Measurements from ENCODE around the gene AKAIN1.

- TF ChIP-seq POLR2AphosphoS5 (IDR thresholded peaks at IDR 0.05; ENCODE audit: low read depth, low read length) (no peak), TAF1 (IDR thresholded peaks at IDR 0.05; ENCODE audit: borderline replicate concordance, insufficient read depth, low read length) (no peak), REST (IDR thresholded peaks at IDR 0.05; ENCODE audit: insufficient read depth in 1 of 2, low read depth in 2 of 2, low read length in 2 of 2) (no peak)
Observed at GRCh38 chr18:5103693-5104092, 93.4 kb downstream of the AKAIN1 start.
